DND-41 (cell line): ENCODE measurements around the gene PDE4A.

Experiments used
- ATAC-seq: fragments of 200-7000 bp; cut with Tn5 transposase; 3 replicates; pipeline ENCODE4 v1.9.1; 2021; ENCODE audit warnings: low read depth; ENCODE audit not compliant: insufficient read depth
- DNase-seq: peaks from one replicate; pipeline ENCODE4 v3.0.0-alpha.2; 2020
- H2AFZ ChIP-seq: 2 replicates; pipeline ENCODE4 v1.6.0; 2012; ENCODE audit warnings: low read depth, low read length
- H3K27ac ChIP-seq: 2 replicates; pipeline ENCODE4 v1.5.1; 2012; ENCODE audit warnings: low read length, inconsistent platforms
- H3K27me3 ChIP-seq: fragments of 200-600 bp; sonication (generic); 2 replicates; pipeline ENCODE4 v1.6.0; 2012; ENCODE audit warnings: low read length, mild to moderate bottlenecking, inconsistent platforms; ENCODE audit not compliant: insufficient read depth, poor library complexity
- H3K36me3 ChIP-seq: 2 replicates; pipeline ENCODE4 v1.5.1; 2012; ENCODE audit warnings: low read length, inconsistent platforms; ENCODE audit not compliant: insufficient read depth
- H3K4me1 ChIP-seq: 2 replicates; pipeline ENCODE4 v1.5.1; 2012; ENCODE audit warnings: mild to moderate bottlenecking, low read length; ENCODE audit not compliant: insufficient read depth
- H3K4me2 ChIP-seq: 2 replicates; pipeline ENCODE4 v1.6.0; 2012; ENCODE audit warnings: mild to moderate bottlenecking, moderate library complexity, low read length, inconsistent platforms; ENCODE audit not compliant: insufficient read depth
- H3K4me3 ChIP-seq, 2 experiments: fragments of 200-600 bp in 1 of 2; shearing (Covaris generic) in 1 of 2; 2 replicates each; pipeline ENCODE4 v1.5.1; 2012 to 2016; ENCODE audit warnings: inconsistent platforms in 2 of 2, low read length in 2 of 2, mild to moderate bottlenecking in 2 of 2, low read depth in 1 of 2, moderate library complexity in 1 of 2
- H3K79me2 ChIP-seq: 2 replicates; pipeline ENCODE4 v1.6.0; 2012; ENCODE audit warnings: low read length, inconsistent platforms; ENCODE audit not compliant: insufficient read depth
- H3K9ac ChIP-seq: 2 replicates; pipeline ENCODE4 v1.6.0; 2012; ENCODE audit warnings: low read depth, mild to moderate bottlenecking, inconsistent platforms, low read length, moderate library complexity
- H3K9me3 ChIP-seq: 2 replicates; pipeline ENCODE4 v1.5.1; 2012; ENCODE audit warnings: low read length, moderate library complexity, mild to moderate bottlenecking, inconsistent platforms; ENCODE audit not compliant: insufficient read depth, severe bottlenecking
- H4K20me1 ChIP-seq: 2 replicates; pipeline ENCODE4 v1.6.0; 2012; ENCODE audit warnings: low read length; ENCODE audit not compliant: insufficient read depth
- EZH2 ChIP-seq: IDR thresholded peaks from 3 replicates; pipeline ENCODE4 v1.6.1; 2012; ENCODE audit warnings: borderline replicate concordance, low read depth, mild to moderate bottlenecking, moderate library complexity, low read length, inconsistent platforms; ENCODE audit not compliant: severe bottlenecking
- TF ChIP-seq, protein P1 (sequence below): IDR thresholded peaks from 2 replicates; pipeline ENCODE4 v1.5.1; 2012; ENCODE audit warnings: borderline replicate concordance, low read length, moderate library complexity, mild to moderate bottlenecking; ENCODE audit not compliant: poor library complexity, severe bottlenecking; ENCODE audit errors: extremely low read depth

The PDE4A gene

DNA sequence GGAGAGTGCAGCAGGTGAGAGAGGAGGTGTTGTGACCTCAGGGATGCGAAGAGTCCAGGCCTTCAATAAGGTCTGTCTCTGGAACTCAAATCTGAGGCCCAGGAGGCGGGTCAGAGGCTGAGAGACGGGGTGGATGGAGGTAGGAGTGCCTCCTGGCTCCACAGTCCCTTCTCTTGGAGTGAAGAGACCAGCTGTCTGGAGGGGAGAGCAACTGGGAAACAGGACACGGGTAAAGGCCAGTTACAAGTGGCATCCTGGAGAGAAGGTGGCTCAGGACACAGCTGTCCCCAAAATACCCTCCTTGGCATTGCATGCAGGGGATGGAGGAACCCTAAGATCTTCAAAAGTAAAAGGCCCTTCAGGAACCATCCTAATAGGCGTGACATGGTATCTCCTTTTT, 19.2 kb downstream of the PDE4A start:
- Histone ChIP-seq H3K27ac (no peak overlapping the region), H3K27me3 (no peaks in the 10 kb centered on the region), H3K4me3 (no peak overlapping the region), H3K4me1 (no peaks in the 10 kb centered on the region), H3K36me3 (no peaks in the 10 kb centered on the region), H4K20me1 (no peaks in the 10 kb centered on the region; the same call in 1 of the 2 replicates), H3K9me3 (no peaks in the 10 kb centered on the region), H3K9ac (no peak overlapping the region), H3K79me2 (no peaks in the 10 kb centered on the region), H3K4me2 (no peak overlapping the region), H2AFZ (no peak overlapping the region)
- TF ChIP-seq, protein P1, sequence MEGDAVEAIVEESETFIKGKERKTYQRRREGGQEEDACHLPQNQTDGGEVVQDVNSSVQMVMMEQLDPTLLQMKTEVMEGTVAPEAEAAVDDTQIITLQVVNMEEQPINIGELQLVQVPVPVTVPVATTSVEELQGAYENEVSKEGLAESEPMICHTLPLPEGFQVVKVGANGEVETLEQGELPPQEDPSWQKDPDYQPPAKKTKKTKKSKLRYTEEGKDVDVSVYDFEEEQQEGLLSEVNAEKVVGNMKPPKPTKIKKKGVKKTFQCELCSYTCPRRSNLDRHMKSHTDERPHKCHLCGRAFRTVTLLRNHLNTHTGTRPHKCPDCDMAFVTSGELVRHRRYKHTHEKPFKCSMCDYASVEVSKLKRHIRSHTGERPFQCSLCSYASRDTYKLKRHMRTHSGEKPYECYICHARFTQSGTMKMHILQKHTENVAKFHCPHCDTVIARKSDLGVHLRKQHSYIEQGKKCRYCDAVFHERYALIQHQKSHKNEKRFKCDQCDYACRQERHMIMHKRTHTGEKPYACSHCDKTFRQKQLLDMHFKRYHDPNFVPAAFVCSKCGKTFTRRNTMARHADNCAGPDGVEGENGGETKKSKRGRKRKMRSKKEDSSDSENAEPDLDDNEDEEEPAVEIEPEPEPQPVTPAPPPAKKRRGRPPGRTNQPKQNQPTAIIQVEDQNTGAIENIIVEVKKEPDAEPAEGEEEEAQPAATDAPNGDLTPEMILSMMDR = no peak
- TF ChIP-seq EZH2 = no peak
- DNase-seq (no peak), ATAC-seq (no peak)

DNA sequence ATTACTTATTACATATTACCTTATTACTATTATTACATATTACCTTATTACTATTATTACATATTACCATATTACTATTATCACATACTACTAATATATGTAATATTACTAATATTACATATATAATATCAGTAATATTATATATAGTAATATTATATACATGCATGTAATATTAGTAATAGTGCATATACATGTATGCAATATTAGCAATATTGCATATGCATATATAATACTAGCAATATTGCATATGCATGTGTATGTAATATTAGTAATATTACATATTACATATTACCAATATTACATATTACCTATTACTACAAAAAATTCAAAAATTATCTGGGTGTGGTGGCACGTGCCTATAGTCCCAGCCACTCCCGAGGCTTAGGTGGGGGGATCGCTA, 22.4 kb downstream of the PDE4A start:
- H2AFZ ChIP-seq = no peak overlapping the region
- no peak for DNase-seq
- H3K4me2 ChIP-seq = no peak overlapping the region
- no peaks in the 10 kb centered on the region for H4K20me1 ChIP-seq
- H3K9ac ChIP-seq = no peak overlapping the region
- H3K36me3 ChIP-seq = no peaks in the 10 kb centered on the region
- H3K4me3 ChIP-seq = no peak overlapping the region
- ATAC-seq = no peak
- TF ChIP-seq, protein P1 = no peak
- TF ChIP-seq EZH2 = no peak
- no peaks in the 10 kb centered on the region for H3K9me3 ChIP-seq
- H3K27ac ChIP-seq = no peak overlapping the region
- H3K27me3 ChIP-seq = no peaks in the 10 kb centered on the region
- H3K79me2 ChIP-seq = no peaks in the 10 kb centered on the region
- no peaks in the 10 kb centered on the region for H3K4me1 ChIP-seq

DNA sequence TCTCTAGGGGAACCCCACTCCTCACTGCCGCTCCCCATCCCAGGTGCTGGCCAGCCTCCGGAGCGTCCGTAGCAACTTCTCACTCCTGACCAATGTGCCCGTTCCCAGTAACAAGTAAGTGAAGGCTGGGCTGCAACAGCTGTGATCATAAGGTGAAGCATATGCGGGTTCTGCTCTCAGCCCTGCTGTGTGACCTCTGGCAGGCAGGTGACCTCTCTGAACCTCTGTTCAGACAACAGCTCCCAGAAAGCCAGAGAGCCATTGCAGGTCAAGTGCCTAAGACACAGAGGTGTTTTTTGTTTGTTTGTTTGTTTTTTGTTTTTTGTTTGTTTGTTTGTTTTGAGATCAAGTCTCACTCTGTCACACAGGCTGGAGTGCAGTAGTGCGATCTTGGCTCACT, 28.7 kb downstream of the PDE4A start:
- H3K4me3 ChIP-seq = no peak overlapping the region
- no peaks in the 10 kb centered on the region for H3K9me3 ChIP-seq
- no peak overlapping the region for H2AFZ ChIP-seq
- no peak overlapping the region for H3K9ac ChIP-seq
- no peaks in the 10 kb centered on the region for H3K27me3 ChIP-seq
- H4K20me1 ChIP-seq = peaks cover 3% of the 10 kb centered on the region; the same call in 1 of the 2 replicates
- ATAC-seq (no peak), DNase-seq (no peak)
- no peaks in the 10 kb centered on the region for H3K4me1 ChIP-seq
- no peaks in the 10 kb centered on the region for H3K79me2 ChIP-seq
- no peak overlapping the region for H3K4me2 ChIP-seq
- no peak for TF ChIP-seq EZH2
- TF ChIP-seq, protein P1 = no peak
- no peaks in the 10 kb centered on the region for H3K36me3 ChIP-seq
- no peak overlapping the region for H3K27ac ChIP-seq
